A549 (cell line): Measurements from ENCODE around the gene LAMA3. TPM values are rescaled to one million over a fixed set of nuclear protein-coding genes. Genes with fewer than 3 reads are reported as not detected.

Experiments used
- ATAC-seq, 2 experiments: fragments of 200-7000 bp in 1 of 2; fragments of >200 bp in 1 of 2; cut with Nextera tagmentation in 1 of 2; cut with Tn5 transposase in 1 of 2; 3 replicates each; pipeline versions ENCODE4 v1.8.0 to v1.9.1; 2018 to 2020; ENCODE audit warnings: mild to moderate bottlenecking in 1 of 2, moderate library complexity in 1 of 2
- CTCF ChIA-PET: fragments of 300-600 bp; sonication (Branson Sonifier 250); formaldehyde crosslinking; extraction: SDS; loops from one replicate; lab custom pipeline; 2021; ENCODE audit warnings: antibody characterized with exemption, inconsistent platforms; lab: Yijun Ruan, JAX
- POLR2A ChIA-PET: fragments of 350-600 bp; formaldehyde crosslinking; extraction: SDS; loops from one replicate; lab custom pipeline; 2021; ENCODE audit warnings: antibody characterized with exemption, inconsistent platforms; lab: Yijun Ruan, JAX
- DNase-seq, 2 experiments: peaks; one replicate each; pipeline versions ENCODE4 v3.0.0 to v3.0.0-alpha.2; 2011 to 2016; ENCODE audit warnings: low read depth in 1 of 2, low spot score in 1 of 2
- FAIRE-seq: peaks from 2 replicates; lab custom pipeline; 2011; peaks lifted over from hg19 to GRCh38; lab: Jason Lieb, UNC
- H3K27ac ChIP-seq, 2 experiments: fragments of >200 bp; sonication (Bioruptor Twin); formaldehyde crosslinking; 3 replicates each; pipeline ENCODE4 v1.5.1; 2016 to 2017
- H3K4me1 ChIP-seq: fragments of >200 bp; sonication (Bioruptor Twin); formaldehyde crosslinking; 3 replicates; pipeline ENCODE4 v1.6.1; 2016
- H3K4me2 ChIP-seq: fragments of >200 bp; sonication (Bioruptor Twin); formaldehyde crosslinking; 3 replicates; pipeline ENCODE4 v1.6.1; 2016
- H3K4me3 ChIP-seq: fragments of >200 bp; sonication (Bioruptor Twin); formaldehyde crosslinking; 3 replicates; pipeline ENCODE4 v1.5.1; 2016
- H3K9me3 ChIP-seq: fragments of >200 bp; sonication (Bioruptor Twin); formaldehyde crosslinking; 3 replicates; pipeline ENCODE4 v1.6.1; 2016
- BHLHE40 ChIP-seq: IDR thresholded peaks from 2 replicates; pipeline ENCODE4 v1.6.1; 2012; ENCODE audit warnings: low read depth, low read length, inconsistent platforms
- CBX2 ChIP-seq: fragments of 200-600 bp; sonication (generic); IDR thresholded peaks from 2 replicates; pipeline ENCODE4 v1.6.1; 2016; ENCODE audit warnings: low read depth, mild to moderate bottlenecking, borderline replicate concordance
- CBX8 ChIP-seq: fragments of 200-600 bp; sonication (generic); IDR thresholded peaks from 2 replicates; pipeline ENCODE4 v1.6.1; 2016
- CEBPB ChIP-seq, 2 experiments: fragments of >200 bp in 1 of 2; sonication (Bioruptor Twin) in 1 of 2; formaldehyde crosslinking in 1 of 2; IDR thresholded peaks; 2 replicates each; pipeline ENCODE4 v1.6.1; 2012 to 2016
- CHD2 ChIP-seq: fragments of 150-350 bp; IDR thresholded peaks from 2 replicates; pipeline ENCODE4 v1.6.1; 2014; ENCODE audit warnings: low read length; ENCODE audit not compliant: partially characterized antibody
- CHD4 ChIP-seq: fragments of 200-600 bp; sonication (generic); IDR thresholded peaks from 2 replicates; pipeline ENCODE4 v1.6.1; 2016; ENCODE audit warnings: antibody characterized with exemption, mild to moderate bottlenecking, borderline replicate concordance
- EHF ChIP-seq: fragments of 250-450 bp; sonication (Bioruptor Pico); IDR thresholded peaks from 2 replicates; pipeline ENCODE4 v1.5.0; 2020; ENCODE audit warnings: mild to moderate bottlenecking
- EHMT2 ChIP-seq: fragments of 200-600 bp; sonication (generic); IDR thresholded peaks from 2 replicates; pipeline ENCODE4 v1.6.1; 2016; ENCODE audit warnings: antibody characterized with exemption, low read depth, mild to moderate bottlenecking, moderate library complexity
- EP300 ChIP-seq, 2 experiments: fragments of >200 bp; sonication (Bioruptor Twin); formaldehyde crosslinking; IDR thresholded peaks; 2 replicates in 1 of 2; 3 replicates in 1 of 2; pipeline ENCODE4 v1.6.1; 2016 to 2017
- ESRRA ChIP-seq: fragments of 150-350 bp; IDR thresholded peaks from 2 replicates; pipeline ENCODE4 v1.6.1; 2014; ENCODE audit warnings: mild to moderate bottlenecking, low read length, borderline replicate concordance
- FOSL2 ChIP-seq, 2 experiments: fragments of 450-650 bp in 1 of 2; fragments of >200 bp in 1 of 2; sonication (Bioruptor Twin) in 1 of 2; formaldehyde crosslinking; IDR thresholded peaks; 2 replicates each; pipeline versions ENCODE4 v1.5.0 to v1.6.1; 2016 to 2020; ENCODE audit warnings: mild to moderate bottlenecking in 1 of 2, moderate library complexity in 1 of 2
- FOXS1 ChIP-seq: fragments of 250-450 bp; sonication (Bioruptor Pico); IDR thresholded peaks from 2 replicates; pipeline ENCODE4 v1.5.0; 2020; ENCODE audit warnings: mild to moderate bottlenecking, moderate library complexity
- HDAC2 ChIP-seq: fragments of 200-600 bp; sonication (generic); IDR thresholded peaks from 2 replicates; pipeline ENCODE4 v1.6.1; 2016
- HEYL ChIP-seq: fragments of 250-450 bp; sonication (Bioruptor Pico); IDR thresholded peaks from 2 replicates; pipeline ENCODE4 v1.8.0; 2021; ENCODE audit warnings: mild to moderate bottlenecking, moderate library complexity
- HOXB5 ChIP-seq: fragments of 250-450 bp; sonication (Bioruptor Pico); IDR thresholded peaks from 2 replicates; pipeline ENCODE4 v1.5.0; 2020; ENCODE audit warnings: mild to moderate bottlenecking, moderate library complexity
- KDM1A ChIP-seq: fragments of 200-600 bp; sonication (generic); IDR thresholded peaks from 2 replicates; pipeline ENCODE4 v1.6.1; 2016; ENCODE audit warnings: low read depth, mild to moderate bottlenecking
- MAFK ChIP-seq: fragments of 450-650 bp; IDR thresholded peaks from 2 replicates; pipeline ENCODE4 v1.6.1; 2014; ENCODE audit not compliant: partially characterized antibody
- MAZ ChIP-seq: fragments of 150-350 bp; IDR thresholded peaks from 2 replicates; pipeline ENCODE4 v1.6.1; 2014; ENCODE audit warnings: antibody characterized with exemption, low read depth, low read length, borderline replicate concordance
- NPAS2 ChIP-seq: fragments of 250-450 bp; sonication (Bioruptor Pico); IDR thresholded peaks from 2 replicates; pipeline ENCODE4 v1.8.0; 2022; ENCODE audit warnings: mild to moderate bottlenecking, moderate library complexity, borderline replicate concordance
- PHF8 ChIP-seq: fragments of 200-600 bp; sonication (generic); IDR thresholded peaks from 2 replicates; pipeline ENCODE4 v1.6.1; 2016; ENCODE audit warnings: low read depth, mild to moderate bottlenecking, antibody characterized with exemption, moderate library complexity, borderline replicate concordance
- RAD21 ChIP-seq, 2 experiments: fragments of >200 bp in 1 of 2; sonication (Bioruptor Twin) in 1 of 2; formaldehyde crosslinking in 1 of 2; IDR thresholded peaks in 1 of 2; conservative IDR thresholded peaks in 1 of 2; 2 replicates in 1 of 2; 3 replicates in 1 of 2; pipeline ENCODE4 v1.6.1; 2012 to 2018; ENCODE audit warnings: inconsistent platforms in 1 of 2
- RARB ChIP-seq: fragments of 250-450 bp; sonication (Bioruptor Pico); IDR thresholded peaks from 2 replicates; pipeline ENCODE4 v1.8.0; 2021; ENCODE audit warnings: mild to moderate bottlenecking, moderate library complexity
- RFX5 ChIP-seq: fragments of 450-650 bp; IDR thresholded peaks from 2 replicates; pipeline ENCODE4 v1.7.1; 2014; ENCODE audit warnings: antibody characterized with exemption, mild to moderate bottlenecking, moderate library complexity
- SMC3 ChIP-seq: fragments of >200 bp; sonication (Bioruptor Twin); formaldehyde crosslinking; IDR thresholded peaks from 3 replicates; pipeline ENCODE4 v1.6.1; 2018; ENCODE audit warnings: inconsistent platforms
- SREBF2 ChIP-seq: fragments of 450-650 bp; IDR thresholded peaks from 2 replicates; pipeline ENCODE4 v1.6.1; 2014; ENCODE audit warnings: mild to moderate bottlenecking, moderate library complexity
- ZC3H11A ChIP-seq: fragments of 450-650 bp; IDR thresholded peaks from 2 replicates; pipeline ENCODE4 v1.6.1; 2014; ENCODE audit warnings: antibody characterized with exemption, mild to moderate bottlenecking
- WGBS: methylation state at CpG from one replicate; pipeline ENCODE4 v1.1.6; 2017; ENCODE audit errors: missing lambda C conversion rate; 5-methylcytosine and 5-hydroxymethylcytosine counted together
- polyA plus RNA-seq, 4 experiments: library from polyadenylated mRNA; depleted of rRNA in 3 of 4; stranded (reverse); fragments of >200 nt; fragmentation: RNase III in 1 of 4; extraction: RNeasy Plus Mini Kit Qiagen cat#74134 plus additional on column Dnase treatment in 1 of 4; gene quantifications; 2 replicates in 3 of 4; 3 replicates in 1 of 4; pipeline ENCODE4 v1.2.3, GENCODE V29; 2011 to 2017
- TF ChIP-seq, protein P1 (sequence below): fragments of 250-450 bp; sonication (Bioruptor Pico); IDR thresholded peaks from 2 replicates; pipeline ENCODE4 v1.5.0; 2020; ENCODE audit warnings: low read depth, mild to moderate bottlenecking, moderate library complexity
- TF ChIP-seq, protein P2 (sequence below): IDR thresholded peaks from 2 replicates; pipeline ENCODE4 v1.6.1; 2012
- TF ChIP-seq, protein P3 (sequence below): fragments of >200 bp; sonication (Bioruptor Twin); formaldehyde crosslinking; IDR thresholded peaks from 2 replicates; pipeline ENCODE4 v1.6.1; 2016

Gene LAMA3
- polyA plus RNA-seq, 2 of the 4 experiments (the other 2 are of a cell fraction) = 18.2 to 31.0 TPM

DNA sequence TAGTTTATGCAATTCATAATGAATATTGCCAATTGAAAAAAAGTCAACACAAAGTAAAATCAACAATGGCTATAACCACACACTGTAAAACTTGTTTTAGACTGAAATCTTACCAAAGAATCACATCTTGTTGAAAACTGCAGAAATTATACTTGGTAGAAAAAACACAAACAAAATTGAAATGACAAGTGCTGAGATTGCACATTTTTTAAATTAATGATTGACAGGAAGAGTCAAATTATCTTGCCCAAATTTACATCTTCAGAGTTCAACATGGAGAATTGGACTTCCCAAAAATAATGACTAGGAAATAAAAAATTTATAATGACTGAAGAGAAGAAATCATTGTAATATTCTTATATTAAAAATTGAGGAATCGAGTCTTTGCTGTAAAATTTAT lies 240.7 kb downstream of the LAMA3 start:
- ATAC-seq (no peak), FAIRE-seq (no peak), DNase-seq (no peak)
- ChIA-PET POLR2A (no interaction called here), CTCF (no interaction called here)
- Histone ChIP-seq H3K4me2 (no peak overlapping the region), H3K9me3 (no peaks in the 10 kb centered on the region), H3K27ac (no peak overlapping the region), H3K4me1 (no peaks in the 10 kb centered on the region), H3K4me3 (no peak overlapping the region)
- WGBS = 94% methylated on average over 1 of the region's 1 CpG
- TF ChIP-seq MAFK = peak; percentile 76
- TF ChIP-seq, protein P1, sequence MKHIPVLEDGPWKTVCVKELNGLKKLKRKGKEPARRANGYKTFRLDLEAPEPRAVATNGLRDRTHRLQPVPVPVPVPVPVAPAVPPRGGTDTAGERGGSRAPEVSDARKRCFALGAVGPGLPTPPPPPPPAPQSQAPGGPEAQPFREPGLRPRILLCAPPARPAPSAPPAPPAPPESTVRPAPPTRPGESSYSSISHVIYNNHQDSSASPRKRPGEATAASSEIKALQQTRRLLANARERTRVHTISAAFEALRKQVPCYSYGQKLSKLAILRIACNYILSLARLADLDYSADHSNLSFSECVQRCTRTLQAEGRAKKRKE (CRISPR knock-in tag) = no peak

DNA sequence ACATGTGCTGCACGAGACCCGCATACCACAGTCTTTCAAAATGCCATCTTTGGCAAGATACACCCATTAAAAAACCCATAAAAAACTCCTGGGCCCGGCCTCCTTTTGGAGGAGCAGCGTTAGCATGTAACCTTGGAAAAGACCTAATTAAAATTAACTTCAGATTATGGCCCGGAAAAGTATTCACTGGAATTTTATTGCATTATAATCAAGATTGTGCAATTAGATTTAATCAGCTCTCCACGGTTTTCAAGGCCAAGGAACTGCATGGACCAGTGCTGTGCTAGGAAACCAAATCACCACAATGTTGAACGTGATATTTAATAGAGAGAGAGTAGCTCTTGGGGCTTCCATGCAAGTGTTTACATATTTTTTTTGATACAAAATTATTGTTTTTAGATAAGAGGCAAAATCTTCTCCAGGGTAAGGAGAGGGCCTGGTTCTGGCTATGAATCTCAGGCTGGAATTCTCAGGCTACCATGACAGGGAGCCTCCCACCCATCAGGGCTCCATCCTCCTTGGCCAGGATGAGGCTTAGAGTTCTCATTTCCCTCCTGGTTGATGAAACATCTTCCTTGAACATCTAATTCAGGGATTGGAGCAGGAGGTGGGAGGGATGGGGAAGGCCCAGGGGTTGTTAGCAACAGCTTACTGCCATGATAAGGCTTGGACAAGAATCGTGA lies 243.3 kb downstream of the LAMA3 start:
- H3K4me1 ChIP-seq = no peaks in the 10 kb centered on the region
- H3K4me2 ChIP-seq = no peak overlapping the region
- ChIA-PET POLR2A (no interaction called here), CTCF (interaction anchor here (1.6 kb wide), 1 partner anchor 14 kb away, joined by 6 read pairs; no protein-coding TSS in a partner anchor)
- no peaks in the 10 kb centered on the region for H3K9me3 ChIP-seq
- ATAC-seq (no peak), DNase-seq (no peak), FAIRE-seq (no peak)
- 87% methylated on average over 8 of the region's 8 CpGs for WGBS
- H3K4me3 ChIP-seq = no peak overlapping the region
- no peak overlapping the region for H3K27ac ChIP-seq
- TF ChIP-seq ZC3H11A (no peak), FOXS1 (CRISPR knock-in tag) (no peak), NPAS2 (no peak), HDAC2 (no peak), SMC3 (no peak), CHD4 (no peak), FOSL2 (IDR thresholded peaks at IDR 0.05) (no peak), FOSL2 (CRISPR knock-in tag; IDR thresholded peaks at IDR 0.05) (no peak), MAFK (no peak), CBX2 (no peak), RARB (CRISPR knock-in tag) (no peak), HEYL (CRISPR knock-in tag) (no peak), HOXB5 (no peak), MAZ (no peak), CBX8 (no peak), EP300 (IDR thresholded peaks at IDR 0.05) (no peak), RFX5 (no peak), BHLHE40 (no peak), CEBPB (IDR thresholded peaks at IDR 0.05) (no peak)
- TF ChIP-seq, protein P2, sequence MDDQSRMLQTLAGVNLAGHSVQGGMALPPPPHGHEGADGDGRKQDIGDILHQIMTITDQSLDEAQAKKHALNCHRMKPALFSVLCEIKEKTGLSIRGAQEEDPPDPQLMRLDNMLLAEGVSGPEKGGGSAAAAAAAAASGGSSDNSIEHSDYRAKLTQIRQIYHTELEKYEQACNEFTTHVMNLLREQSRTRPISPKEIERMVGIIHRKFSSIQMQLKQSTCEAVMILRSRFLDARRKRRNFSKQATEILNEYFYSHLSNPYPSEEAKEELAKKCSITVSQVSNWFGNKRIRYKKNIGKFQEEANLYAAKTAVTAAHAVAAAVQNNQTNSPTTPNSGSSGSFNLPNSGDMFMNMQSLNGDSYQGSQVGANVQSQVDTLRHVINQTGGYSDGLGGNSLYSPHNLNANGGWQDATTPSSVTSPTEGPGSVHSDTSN = no peak
- TF ChIP-seq, protein P3, sequence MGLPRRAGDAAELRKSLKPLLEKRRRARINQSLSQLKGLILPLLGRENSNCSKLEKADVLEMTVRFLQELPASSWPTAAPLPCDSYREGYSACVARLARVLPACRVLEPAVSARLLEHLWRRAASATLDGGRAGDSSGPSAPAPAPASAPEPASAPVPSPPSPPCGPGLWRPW = no peak

DNA sequence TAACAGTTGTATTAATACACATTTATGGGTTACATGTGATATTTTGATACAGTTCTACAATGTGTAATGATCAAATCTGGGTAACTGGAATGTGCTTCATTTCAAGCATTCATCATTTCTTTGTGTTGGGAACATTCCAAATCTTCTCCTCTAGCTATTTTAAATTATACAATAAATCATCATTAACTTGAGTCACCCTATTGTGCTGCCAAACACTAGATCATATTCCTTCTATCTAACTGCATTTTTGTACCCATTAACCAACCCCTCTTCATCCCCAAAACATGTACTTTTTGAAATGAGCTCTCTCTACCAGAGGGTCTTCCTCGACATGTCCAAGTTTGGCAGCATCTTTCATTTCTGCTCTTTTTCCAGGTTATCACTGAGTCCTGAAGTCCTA lies 244.2 kb downstream of the LAMA3 start:
- POLR2A ChIA-PET = no interaction called here
- H3K9me3 ChIP-seq = no peaks in the 10 kb centered on the region
- ATAC-seq (no peak), DNase-seq (no peak)
- H3K4me3 ChIP-seq = no peak overlapping the region
- H3K4me1 ChIP-seq = no peaks in the 10 kb centered on the region
- no peak overlapping the region for H3K4me2 ChIP-seq
- TF ChIP-seq MAFK = no peak
- TF ChIP-seq KDM1A = no peak
- TF ChIP-seq CHD4 = no peak
- no peak for TF ChIP-seq SREBF2
- no peak for TF ChIP-seq CHD2
- no peak for TF ChIP-seq EP300 (IDR thresholded peaks at IDR 0.05)
- TF ChIP-seq, protein P3 = no peak
- TF ChIP-seq EHMT2 = no peak
- no peak for TF ChIP-seq PHF8
- no peak for TF ChIP-seq EHF (CRISPR knock-in tag)
- TF ChIP-seq RAD21 (conservative IDR thresholded peaks at IDR 0.05 in 1 of 2, IDR thresholded peaks at IDR 0.05 in 1 of 2) = no peak
- TF ChIP-seq ESRRA = no peak
- TF ChIP-seq, all 56 proteins: peak for 0
- WGBS = 100% methylated on average over 1 of the region's 1 CpG
- no peak overlapping the region for H3K27ac ChIP-seq
- no peak for FAIRE-seq
- CTCF ChIA-PET = interaction anchor here (1.0 kb wide), 1 partner anchor 14 kb away, joined by 4 read pairs; no protein-coding TSS in a partner anchor
